DMS 273 treated with DMSO at 0.1 percent for 48 hours (cell line): ENCODE data around the gene IDS.
"Not testable (repeated sequence)": the region's sequence is repeated elsewhere in the genome, so short reads cannot be mapped to it uniquely, and the experiment has no call there.

Experiments
- DNase-seq: peaks from one replicate; lab custom pipeline; 2025; lab: John Stamatoyannopoulos, UW

The IDS gene, protein sequence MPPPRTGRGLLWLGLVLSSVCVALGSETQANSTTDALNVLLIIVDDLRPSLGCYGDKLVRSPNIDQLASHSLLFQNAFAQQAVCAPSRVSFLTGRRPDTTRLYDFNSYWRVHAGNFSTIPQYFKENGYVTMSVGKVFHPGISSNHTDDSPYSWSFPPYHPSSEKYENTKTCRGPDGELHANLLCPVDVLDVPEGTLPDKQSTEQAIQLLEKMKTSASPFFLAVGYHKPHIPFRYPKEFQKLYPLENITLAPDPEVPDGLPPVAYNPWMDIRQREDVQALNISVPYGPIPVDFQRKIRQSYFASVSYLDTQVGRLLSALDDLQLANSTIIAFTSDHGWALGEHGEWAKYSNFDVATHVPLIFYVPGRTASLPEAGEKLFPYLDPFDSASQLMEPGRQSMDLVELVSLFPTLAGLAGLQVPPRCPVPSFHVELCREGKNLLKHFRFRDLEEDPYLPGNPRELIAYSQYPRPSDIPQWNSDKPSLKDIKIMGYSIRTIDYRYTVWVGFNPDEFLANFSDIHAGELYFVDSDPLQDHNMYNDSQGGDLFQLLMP

DNA sequence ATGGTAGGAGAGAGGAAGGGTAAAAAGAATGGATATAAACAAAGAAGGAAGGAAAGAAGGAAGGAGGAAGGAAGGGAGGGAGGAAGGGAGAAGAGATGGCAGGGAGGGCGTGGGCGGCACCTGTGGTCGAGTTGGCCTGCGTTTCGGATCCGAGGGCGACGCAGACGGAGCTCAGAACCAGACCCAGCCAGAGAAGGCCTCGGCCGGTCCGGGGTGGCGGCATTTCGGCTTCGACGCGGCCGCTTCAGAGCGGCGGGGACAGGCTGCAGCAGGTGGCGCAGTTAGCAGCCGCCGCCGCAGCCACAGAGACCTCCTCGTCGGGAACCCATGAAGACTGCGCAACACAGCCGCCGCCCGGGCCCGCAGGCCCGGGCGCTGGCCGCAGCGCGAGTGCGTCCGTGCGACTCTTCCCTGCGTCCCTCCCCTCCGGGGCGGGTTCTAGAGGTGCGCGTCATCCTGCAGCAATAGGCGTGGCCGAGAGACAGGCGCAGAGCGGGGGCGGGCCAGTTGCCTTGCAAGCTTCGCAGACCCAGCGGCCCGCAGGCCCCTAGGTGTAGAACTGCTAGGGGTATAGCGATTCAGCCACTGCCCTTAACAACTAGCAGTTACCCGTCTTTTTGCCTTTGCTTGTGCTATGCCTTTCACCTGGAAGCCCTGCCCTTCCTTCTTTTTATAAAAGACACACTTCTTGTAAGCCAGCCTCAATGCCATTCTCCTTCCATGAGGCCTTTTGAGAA is at the start of gene IDS:
Gene IDS (minus strand): TSS at position 392 of the 737 bp plus-strand sequence. CDS start 169 bp downstream, at position 223.
- peak; percentile 74 for DNase-seq

DNA sequence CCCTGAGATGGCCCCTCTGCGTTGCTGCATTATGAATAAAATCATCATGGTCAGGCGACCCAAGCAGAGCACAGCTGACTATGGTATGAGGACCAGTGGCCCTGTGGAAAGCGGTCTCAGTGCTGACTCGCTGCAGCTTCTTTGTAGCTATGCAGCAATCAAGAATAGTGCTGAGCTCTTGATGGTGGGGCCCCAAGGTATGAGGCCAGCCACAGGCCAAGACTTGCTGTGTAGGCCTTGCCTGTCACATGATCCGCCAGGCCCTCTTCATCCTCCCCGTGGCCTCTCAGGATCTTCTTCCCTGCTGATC is 46.8 kb upstream of the IDS start:
- DNase-seq = not testable (repeated sequence)

DNA sequence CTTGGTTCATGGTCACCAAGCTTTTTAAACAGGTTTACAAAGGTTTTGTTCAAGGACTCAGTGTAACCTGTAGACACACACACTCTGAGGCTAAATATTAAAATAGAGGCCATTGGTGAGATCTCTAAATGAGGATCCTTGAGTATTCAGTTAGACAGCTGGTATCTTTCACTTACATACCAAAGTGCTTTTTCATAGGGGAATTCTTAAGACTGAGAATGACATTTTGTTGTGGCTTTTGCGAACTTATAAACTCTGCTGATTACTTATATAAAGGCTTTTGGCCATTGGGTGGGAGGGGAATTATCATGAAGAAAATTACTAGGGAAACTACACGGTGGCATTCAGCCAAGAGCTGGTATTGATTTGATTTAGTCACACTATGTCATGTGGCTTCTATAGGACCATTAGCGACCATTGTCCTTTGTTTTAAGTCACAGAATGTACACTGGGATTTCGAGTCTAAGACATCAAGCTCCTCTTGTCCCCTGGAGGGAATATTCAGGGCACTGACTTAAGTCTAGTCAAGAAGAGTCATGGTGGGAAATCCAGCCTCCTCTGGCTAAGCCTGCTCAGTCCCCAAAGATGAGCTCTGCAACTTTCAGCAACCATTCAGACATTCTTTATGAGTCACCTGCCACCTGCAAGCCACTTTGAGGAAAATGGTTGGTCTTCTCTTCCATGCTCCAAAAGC is 46.3 kb upstream of the IDS start:
- DNase-seq = not testable (repeated sequence)

DNA sequence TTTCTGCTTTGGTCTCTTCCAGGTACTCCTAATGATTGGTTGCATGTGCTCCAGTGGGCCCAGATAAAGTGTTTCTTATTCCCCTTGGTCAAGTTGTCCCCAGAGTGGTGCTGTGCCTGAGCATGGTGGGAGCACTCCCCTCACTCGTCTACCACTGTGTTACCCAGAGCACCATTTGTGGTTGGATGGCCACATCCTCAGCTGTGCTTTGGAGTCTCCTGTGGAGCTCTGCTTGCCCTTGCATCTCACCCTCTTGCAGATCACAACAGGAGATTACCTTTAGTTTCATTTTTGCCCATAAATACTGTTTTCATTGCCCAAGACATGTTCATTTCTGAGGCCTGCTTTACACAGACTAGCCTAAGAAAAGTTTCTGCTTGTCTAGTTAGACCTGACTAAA is 45.3 kb upstream of the IDS start:
- DNase-seq = not testable (repeated sequence)

DNA sequence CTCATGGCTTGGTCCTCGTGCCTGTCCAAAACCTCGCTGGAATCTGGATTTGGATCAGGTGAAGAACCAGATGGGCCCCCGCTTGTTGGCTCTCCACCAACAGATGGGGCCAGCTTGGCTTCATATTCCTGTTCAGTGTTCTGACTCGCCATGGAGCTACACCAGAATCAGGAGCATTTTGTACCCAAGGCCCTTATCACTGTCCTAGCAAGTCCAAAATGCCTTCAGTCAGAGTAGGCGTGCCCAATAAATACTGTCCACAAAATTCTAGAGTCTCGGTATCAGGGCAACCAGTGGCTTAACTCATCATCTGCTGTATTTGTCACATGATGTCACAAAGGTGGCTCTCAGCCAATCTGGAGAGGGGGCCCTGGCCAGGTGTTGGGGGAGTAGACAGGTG is 44.6 kb upstream of the IDS start, which contains the start of gene HSFX3:
Gene HSFX3 (minus strand): TSS at position 224 of the 400 bp plus-strand sequence. CDS start 72 bp downstream, at position 152.
- not testable (repeated sequence) for DNase-seq

DNA sequence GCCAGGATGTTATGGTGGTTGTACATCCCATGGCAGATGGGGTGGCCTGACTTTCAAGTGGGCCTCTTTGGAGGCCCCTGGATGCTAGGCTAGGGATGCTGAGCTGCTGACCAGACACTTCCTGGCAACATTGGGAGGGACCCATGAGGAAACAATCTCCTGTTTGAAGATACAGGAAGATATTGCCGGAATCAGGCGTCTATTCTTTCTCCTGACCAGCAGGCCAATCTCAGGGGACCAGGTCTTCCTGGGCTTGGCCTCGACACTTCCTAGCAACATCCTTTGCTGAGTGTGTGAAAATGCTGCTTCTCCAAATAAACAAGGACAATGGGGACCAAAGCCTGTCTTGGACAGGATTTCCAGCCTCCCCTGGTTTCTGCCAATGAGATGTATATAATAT is 42.7 kb upstream of the IDS start:
- not testable (repeated sequence) for DNase-seq

DNA sequence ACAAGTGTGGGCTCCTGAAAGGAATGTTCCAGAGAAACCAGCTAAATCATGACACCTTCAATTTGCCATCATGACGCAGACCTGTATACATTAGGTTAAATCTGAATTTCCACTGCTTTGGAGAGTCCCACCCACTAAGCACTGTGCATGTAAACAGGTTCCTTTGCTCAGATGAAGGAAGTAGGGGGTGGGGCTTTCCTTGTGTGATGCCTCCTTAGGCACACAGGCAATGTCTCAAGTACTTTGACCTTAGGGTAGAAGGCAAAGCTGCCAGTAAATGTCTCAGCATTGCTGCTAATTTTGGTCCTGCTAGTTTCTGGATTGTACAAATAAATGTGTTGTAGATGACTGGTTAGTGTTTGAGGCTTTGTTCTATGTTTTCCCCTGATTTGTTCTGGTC is 41.9 kb upstream of the IDS start:
- not testable (repeated sequence) for DNase-seq

DNA sequence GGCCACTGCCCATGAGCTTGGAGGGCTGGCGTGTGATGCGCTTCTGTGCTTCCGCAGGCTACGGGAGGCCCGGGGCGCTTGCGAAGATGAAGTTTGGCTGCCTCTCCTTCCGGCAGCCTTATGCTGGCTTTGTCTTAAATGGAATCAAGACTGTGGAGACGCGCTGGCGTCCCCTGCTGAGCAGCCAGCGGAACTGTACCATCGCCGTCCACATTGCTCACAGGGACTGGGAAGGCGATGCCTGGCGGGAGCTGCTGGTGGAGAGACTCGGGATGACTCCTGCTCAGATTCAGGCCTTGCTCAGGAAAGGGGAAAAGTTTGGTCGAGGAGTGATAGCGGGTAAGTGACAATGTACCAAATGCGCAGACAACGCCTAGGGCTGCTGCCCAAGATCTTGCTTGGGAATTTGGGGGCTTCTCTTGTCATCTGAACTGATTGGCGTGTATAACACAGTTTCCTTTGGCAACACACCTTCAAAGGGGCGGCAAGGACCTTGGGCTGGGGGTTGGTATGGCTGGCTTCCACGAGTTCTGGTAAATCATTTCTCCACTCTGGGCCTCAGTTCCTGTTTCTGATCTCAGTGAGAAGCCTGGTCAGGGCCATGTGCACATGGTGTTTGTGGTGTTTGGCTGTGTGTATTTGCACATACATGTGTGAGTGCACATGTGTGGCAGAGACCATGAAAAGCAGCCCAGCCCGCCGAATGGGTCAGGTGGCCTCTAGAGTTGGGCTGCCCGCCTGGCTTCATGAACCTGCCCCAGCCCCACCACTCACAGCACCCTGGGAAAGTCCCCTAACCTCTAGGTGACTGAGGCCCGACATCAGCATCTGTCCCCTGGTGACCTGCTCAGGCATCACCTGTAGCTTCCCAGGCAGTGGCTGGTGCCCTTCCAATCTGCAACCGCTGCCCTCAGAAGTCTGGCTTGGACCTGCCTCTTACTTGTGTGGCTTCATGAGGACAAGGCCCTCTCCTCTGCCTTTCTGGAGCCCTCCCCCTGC is 40.7 kb upstream of the IDS start:
- not testable (repeated sequence) for DNase-seq

DNA sequence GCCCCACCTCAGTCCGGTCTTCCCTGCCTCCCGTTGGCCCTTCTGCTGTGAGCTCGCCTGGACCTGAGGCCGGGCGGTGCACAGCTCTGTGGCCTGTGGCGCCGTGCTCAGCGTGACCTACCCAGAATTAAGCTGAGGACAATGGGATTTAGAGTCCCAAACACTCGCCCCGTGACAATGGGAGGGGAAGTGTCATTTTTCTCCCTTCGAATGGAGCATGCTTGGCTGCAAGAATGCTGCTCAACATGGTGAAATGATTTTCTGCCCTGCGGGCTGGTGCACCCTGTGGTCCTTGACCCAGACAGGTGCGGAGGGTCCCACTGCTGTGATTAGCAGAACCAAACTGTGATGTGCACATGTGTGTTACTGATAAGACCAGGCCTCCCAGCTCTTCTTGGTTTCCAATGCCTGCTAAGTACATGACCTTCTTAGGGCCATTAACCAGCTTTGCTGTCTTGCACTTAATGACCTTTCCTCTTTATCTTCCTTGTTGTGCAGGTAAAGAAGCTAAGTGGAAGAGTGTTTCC is 36.5 kb upstream of the IDS start:
- no peak for DNase-seq

DNA sequence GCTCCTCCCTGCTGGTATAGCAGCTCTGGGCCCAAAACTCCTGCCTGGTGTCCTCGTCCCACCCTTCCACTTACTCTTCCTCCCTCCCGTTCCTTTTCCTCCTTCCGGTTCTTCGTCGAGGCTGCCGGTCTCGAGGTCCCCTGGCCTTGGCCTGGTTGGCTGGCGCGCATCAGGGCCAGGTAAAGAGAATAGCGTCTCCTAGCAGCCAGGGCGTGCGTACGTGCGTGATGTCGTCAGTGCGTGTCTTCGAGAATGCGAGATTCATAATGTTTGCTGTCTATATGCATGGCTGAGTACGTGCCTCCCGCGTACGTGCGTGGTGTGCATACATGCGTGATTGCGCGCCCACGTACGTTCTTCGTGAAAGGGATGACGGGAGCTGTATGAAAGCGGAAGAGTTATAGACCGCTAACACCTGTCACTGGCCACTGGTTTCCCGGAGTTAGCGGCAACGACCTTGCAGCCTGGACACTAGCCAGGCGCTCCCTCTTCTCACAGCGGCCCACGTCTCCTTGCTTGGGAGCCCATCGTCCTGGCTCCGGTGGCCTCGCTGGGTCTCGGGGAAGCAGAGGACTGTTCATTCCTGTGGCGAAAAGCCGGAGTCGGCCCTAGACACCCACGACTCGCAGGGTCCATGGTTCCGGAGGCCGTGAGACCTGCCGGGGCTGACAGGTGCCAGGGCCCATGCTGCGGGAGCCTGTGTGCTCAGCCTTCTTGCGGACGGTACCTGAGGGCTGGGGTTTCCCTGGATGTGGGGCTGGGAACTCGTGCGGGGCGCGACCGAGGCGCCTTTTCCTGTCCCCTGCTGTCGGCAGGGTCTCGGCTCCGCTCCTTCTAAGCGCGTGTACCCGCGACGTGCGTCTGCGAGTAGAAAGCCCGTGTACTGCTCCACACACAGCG is 35.8 kb upstream of the IDS start, which contains the start of gene EOLA1:
Gene EOLA1 (plus strand): TSS at position 392 of the 900 bp plus-strand sequence. CDS start 4,619 bp downstream, outside the sequence.
- DNase-seq = peak; percentile 87

DNA sequence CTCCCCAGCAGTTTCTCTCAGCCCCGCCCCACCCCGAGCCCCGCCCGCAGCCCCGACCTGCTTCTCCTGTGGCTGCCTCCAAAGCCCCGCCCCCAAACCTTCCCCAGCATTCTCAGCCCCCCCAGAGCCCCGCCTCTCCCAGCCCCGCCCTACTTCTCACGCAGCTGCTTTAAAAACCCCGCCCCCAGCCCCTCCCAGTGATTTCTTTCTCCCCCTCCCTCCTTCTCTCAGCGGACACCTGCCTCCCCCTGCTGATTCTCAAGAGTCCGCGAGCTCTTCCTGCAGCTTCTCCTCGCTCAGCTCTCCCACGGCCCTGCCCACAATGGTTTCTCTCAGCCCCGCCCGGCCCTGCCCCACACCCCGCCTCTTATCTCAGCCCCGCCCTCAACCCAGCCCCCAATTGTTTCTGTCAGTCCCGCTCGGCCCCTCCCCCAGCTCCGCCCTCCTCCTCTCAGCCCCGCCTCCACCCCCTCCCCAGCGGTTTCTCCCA is 35.1 kb upstream of the IDS start:
- DNase-seq = peak; percentile 87

DNA sequence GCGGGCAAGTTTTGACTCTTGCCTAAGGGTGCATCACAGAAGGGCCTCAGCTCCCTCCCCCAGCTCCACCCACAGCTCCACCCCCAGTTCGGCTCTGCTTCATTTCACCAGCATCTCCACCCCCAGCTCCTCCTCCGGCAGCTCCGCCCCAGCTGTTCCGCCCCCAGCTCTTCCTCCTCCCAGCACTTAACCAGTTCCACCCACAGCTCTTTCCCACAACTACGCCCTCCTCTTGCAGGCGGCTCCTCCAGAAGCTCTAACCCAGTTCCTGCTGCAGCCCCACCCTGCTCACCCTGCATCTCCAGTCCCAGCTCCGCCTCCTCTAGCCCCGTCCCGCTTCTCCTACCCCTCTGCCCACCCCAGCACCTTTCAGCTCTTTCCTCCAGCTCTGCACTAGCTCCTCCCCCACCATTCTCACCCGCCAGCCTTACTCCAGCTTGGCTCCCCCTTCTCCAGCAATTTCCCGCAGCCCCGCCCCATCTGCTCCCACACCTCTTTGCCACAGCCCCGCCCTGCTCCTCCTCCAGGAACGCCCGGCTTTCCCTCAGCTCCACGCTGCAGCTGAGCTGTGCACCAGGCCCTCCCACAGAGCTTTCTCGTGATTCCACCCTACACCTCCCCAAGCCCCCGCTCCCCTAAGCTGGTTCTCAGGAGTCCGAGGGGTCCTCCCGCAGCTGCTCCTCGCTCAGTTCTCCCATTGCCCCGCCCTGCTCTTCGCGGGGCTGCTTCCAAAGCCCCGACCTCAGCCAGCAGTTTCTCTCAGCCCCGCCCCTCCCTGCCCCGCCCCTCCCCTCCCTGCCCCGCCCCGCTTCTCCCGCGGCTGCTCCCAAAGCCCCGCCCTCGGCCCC is 34.4 kb upstream of the IDS start:
- DNase-seq = peak; percentile 81

DNA sequence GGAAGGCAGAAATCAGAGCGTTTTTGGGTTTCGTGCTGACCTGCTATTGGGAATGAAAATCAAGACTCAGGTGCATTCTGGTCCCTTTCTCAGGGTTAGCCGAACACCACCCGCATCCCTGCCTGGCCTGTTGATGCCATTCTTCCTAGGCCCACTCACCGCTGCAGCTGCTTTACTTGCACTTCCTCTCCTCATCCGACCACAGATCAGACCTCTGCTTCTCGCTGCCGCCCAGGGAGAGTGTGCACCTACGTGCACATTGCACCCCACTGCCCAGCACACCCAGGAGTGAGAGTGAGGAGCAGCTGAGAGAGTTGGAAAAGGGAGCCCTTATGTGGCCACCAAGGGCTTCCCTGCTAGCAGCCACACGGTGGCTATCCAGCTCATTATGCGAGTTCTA is 32.4 kb upstream of the IDS start:
- not testable (repeated sequence) for DNase-seq

DNA sequence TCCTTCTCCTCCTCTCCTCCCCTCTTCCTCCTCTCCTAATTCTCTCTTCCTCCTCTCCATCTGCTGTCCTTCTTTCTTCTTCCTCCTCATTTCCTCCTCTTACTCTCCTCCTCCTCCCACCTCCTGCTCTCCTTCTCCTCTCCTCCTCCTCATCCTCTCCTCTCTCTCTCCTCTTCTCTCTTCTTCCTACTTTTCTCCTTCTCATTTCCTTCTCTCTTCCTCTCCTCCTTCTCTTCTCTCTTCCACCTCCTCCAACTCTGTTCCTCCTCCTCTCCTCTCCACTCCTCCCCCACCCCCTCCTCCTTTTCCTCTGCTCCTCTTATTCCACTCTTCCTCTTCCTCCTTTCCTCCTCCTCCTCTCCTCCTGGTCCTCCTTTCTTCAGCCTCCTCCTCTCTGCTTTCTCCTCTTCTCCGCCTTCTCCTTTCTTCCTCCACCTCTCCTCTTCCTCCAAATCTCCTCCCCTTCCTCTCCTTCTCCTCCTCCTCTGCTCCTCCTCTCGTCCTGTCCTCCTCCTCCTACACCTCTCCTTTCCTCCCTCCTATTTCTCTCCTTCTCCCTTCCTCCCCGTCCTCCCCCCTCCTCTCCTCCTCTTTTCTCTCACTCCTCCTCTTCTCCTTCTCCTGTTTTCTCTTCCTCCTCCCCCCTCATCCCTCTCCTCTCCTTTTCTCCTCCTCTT is 30.0 kb upstream of the IDS start:
- not testable (repeated sequence) for DNase-seq

DNA sequence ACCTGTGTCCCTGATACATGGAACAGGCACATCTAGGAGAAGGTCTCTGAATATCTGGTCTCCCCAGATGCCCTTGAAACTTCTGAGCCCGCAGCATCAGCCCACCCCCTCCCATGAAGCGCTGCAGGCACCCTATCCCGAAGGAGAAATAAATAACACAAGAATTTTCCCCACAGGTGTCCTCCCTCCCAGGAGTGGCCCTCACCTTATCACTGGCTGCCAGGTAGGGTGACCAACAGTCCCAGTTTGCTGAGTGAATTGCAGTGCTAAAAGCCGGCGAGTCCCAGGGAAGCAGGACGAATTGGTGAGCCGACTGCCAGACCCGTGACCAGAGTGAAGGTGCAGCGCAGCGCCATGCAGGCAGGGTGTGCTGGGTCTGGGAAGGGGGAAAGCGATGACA is 28.9 kb upstream of the IDS start:
- not testable (repeated sequence) for DNase-seq

DNA sequence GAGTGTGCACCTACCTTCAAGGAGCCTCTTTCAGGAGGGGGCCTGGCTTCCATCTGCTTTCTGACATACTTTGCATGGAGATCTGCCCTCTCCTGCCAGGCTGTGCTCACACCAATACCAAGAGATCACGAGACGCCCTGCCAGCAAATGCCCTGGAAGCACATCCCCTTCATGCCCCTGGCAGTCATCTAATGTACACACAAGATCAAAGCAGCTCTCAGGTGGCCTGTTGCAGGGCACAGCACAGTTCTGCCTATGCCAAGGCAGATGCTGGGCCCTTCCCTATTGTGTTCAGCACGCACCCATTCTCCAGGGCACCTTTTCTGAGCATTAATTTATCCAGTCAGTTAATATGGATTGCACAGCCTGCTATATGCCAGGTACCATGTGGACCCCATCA is 27.8 kb upstream of the IDS start:
- DNase-seq = not testable (repeated sequence)

DNA sequence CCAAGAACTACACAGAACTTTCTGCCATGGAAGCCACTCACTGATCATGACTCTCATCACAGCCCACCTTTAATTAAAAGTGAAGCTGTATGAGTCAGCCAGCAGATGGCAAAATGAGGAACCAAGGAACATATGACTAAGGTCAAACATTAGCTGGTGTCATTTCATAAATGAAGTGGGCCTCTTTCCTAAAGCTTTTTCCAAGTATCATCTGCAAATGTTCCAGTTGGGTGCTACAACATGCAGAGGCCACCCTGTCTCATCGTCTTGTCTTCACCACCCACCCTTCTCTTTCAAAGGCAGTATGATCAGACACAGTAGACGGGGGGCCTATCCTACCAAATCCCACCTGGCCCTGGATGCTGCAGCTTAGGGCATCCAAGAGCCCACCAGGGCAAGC is 26.5 kb upstream of the IDS start:
- no peak for DNase-seq

DNA sequence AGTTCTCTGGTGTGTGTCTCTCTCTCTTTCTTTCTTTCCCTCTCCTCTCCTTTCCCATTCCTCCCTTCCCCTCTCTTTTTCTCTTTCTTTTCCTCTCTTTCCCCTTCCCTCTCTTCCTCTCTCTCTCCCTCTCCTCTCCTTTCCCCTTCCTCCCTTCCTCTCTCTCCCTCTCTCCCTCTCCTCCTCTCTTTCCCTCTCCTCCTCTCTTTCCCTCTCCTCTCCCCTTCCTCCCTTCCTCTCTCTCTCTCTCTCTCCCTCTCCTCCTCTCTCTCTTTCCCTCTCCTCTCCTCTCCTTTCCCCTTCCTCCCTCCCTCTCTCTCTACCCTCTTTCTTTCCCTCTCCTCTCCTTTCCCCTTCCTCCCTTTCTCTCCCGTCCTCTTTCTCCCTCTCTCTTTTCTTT is 23.3 kb upstream of the IDS start:
- DNase-seq = no peak
